Measurements from ENCODE around the gene GPR160.
A peak's percentile ranks its signal among the peaks of the same experiment; 100 is the strongest.
"Not testable (repeated sequence)": the region's sequence is repeated elsewhere in the genome, so short reads cannot be mapped to it uniquely, and the experiment has no call there.

GPR160 gene

GRCh38 chr3:170076715-170077238 lies 39.0 kb downstream of the GPR160 start:
- DNase-seq = no peak

- DNase-seq = no peak
Measured at GRCh38 chr3:170077361-170077760, 39.6 kb downstream of the GPR160 start.

- no peak for DNase-seq
Measured at GRCh38 chr3:170078620-170079281, 41.0 kb downstream of the GPR160 start.

- no peak for DNase-seq
Measured at GRCh38 chr3:170079536-170080165, 41.9 kb downstream of the GPR160 start.

GRCh38 chr3:170080605-170081004 lies 42.8 kb downstream of the GPR160 start:
- DNase-seq = no peak

GRCh38 chr3:170081079-170081741 lies 43.4 kb downstream of the GPR160 start:
- no peak for DNase-seq

GRCh38 chr3:170083343-170083742 lies 45.5 kb downstream of the GPR160 start:
- no peak for DNase-seq

- DNase-seq = no peak
Measured at GRCh38 chr3:170085396-170085795, 47.6 kb downstream of the GPR160 start.

- no peak for DNase-seq
Measured at GRCh38 chr3:170089862-170090600, 52.2 kb downstream of the GPR160 start.

GRCh38 chr3:170090601-170090981 lies 52.8 kb downstream of the GPR160 start:
- DNase-seq = no peak

GRCh38 chr3:170092907-170093306 lies 55.1 kb downstream of the GPR160 start:
- DNase-seq = no peak

- DNase-seq = no peak
Measured at GRCh38 chr3:170095771-170096170, 58.0 kb downstream of the GPR160 start.

GRCh38 chr3:170096342-170096741 lies 58.5 kb downstream of the GPR160 start:
- no peak for DNase-seq

GRCh38 chr3:170098753-170099152 lies 61.0 kb downstream of the GPR160 start:
- DNase-seq = no peak

- no peak for DNase-seq
Measured at GRCh38 chr3:170100944-170101343, 63.1 kb downstream of the GPR160 start.

GRCh38 chr3:170102431-170102830 lies 64.6 kb downstream of the GPR160 start:
- DNase-seq = no peak

GRCh38 chr3:170107941-170108340 lies 70.1 kb downstream of the GPR160 start:
- DNase-seq = no peak

GRCh38 chr3:170108955-170109354 lies 71.2 kb downstream of the GPR160 start:
- no peak for DNase-seq

GRCh38 chr3:170109579-170110293 lies 71.9 kb downstream of the GPR160 start:
- no peak for DNase-seq

- DNase-seq = no peak
Measured at GRCh38 chr3:170111147-170111771, 73.5 kb downstream of the GPR160 start.

GRCh38 chr3:170114165-170114564 lies 76.4 kb downstream of the GPR160 start:
- not testable (repeated sequence) for DNase-seq

GRCh38 chr3:170117134-170117533 lies 79.3 kb downstream of the GPR160 start:
- DNase-seq = peak in 1 of 2 experiments; percentile 18

Measured in SW 1271 (cell line).